ENCODE results near the gene CBFA2T2.
"Not testable (repeated sequence)": the region's sequence is repeated elsewhere in the genome, so short reads cannot be mapped to it uniquely, and the experiment has no call there.

CBFA2T2 gene

DNA sequence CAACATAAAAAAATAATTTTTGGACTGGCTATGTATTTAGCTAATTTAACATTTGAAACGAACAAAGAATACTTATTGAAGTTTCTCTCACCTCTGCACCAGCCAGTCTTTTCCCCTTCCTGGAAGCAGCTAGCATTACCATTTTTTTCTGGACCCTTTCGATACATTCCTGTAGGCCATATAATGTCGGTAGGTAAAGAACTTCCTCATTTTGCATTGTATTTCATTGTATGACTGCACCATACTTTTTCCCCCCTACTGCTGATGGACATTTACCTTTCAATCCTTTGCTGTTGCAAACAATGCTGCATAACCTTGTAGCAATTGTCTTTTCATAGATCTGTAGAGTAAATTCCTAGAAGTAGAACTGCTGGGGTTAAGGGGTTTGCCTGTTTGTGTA is 17.6 kb downstream of the CBFA2T2 start:
- DNase-seq (ENCODE audit: low spot score), result no peak
- H3K9me3 Mint-ChIP-seq, result peaks cover 8% of the 10 kb centered on the region
- no peaks in the 10 kb centered on the region for H3K27me3 Mint-ChIP-seq (ENCODE audit: low read depth)
- no peak overlapping the region for H3K27ac Mint-ChIP-seq
- H3K4me1 Mint-ChIP-seq (ENCODE audit: low read depth), result peaks cover 5% of the 10 kb centered on the region
- H3K36me3 Mint-ChIP-seq (ENCODE audit: low read depth), result peaks cover 16% of the 10 kb centered on the region
- H3K4me3 Mint-ChIP-seq, result no peak overlapping the region

DNA sequence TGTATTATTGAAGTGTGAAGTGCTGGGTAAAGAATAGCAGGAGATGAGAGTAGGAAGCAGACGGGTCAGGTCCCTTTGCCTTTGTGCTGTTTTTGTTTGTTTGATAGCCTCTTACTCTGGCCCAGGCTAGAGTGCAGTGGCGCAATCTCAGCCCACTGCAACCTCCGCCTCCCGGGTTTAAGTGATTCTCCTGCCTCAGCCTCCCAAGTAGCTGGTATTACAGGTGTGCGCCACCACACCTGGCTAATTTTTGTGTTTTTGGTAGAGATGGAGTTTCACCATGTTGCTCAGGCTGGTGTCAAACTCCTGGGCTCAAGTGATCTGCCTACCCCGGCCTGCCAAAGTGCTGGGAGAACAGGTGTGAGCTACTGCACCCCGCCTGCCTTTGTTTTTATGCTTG is 18.1 kb downstream of the CBFA2T2 start:
- H3K4me1 Mint-ChIP-seq (ENCODE audit: low read depth); H3K27me3 Mint-ChIP-seq (ENCODE audit: low read depth); DNase-seq (ENCODE audit: low spot score); H3K27ac Mint-ChIP-seq; H3K9me3 Mint-ChIP-seq; H3K4me3 Mint-ChIP-seq: not testable (repeated sequence)
- peaks cover 16% of the 10 kb centered on the region for H3K36me3 Mint-ChIP-seq (ENCODE audit: low read depth)

DNA sequence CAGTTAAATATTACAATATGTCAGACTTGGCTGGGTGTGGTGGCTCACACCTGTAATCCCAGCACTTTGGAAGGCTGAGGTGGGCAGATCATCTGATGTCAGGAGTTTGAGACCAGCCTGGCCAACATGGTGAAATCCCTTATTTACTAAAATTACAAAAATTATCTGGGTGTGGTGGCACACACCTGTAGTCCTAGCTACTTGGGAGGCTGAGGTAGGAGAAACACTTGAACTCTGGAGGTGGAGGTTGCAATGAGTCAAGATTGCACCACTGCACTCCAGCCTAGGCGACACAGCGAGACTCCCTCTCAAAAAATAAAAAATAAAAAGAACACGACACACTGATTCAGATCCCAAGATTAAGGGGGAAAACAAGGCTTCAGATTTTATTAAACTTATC is 19.2 kb downstream of the CBFA2T2 start:
- peaks cover 16% of the 10 kb centered on the region for H3K36me3 Mint-ChIP-seq (ENCODE audit: low read depth)
- H3K4me3 Mint-ChIP-seq; H3K27me3 Mint-ChIP-seq (ENCODE audit: low read depth); H3K9me3 Mint-ChIP-seq; H3K4me1 Mint-ChIP-seq (ENCODE audit: low read depth); H3K27ac Mint-ChIP-seq; DNase-seq (ENCODE audit: low spot score): not testable (repeated sequence)

DNA sequence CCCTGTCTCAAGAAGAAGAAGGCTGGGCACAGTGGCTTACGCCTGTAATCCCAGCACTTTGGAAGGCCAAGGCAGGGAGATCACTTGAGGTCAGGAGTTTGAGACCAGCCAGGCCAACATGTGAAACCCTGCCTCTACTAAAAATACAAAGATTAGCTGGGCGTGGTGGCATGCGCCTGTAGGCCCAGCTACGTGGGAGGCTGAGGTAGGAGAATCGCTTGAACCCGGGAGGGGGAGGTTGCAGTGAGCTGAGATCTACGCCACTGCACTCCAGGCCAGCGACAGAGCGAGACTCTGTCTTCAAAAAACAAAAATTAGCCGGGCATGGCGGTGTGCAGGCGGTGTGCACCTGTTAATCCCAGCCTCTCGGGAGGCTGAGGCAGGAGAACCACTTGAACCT is 22.0 kb downstream of the CBFA2T2 start:
- H3K27me3 Mint-ChIP-seq (ENCODE audit: low read depth); H3K27ac Mint-ChIP-seq; H3K9me3 Mint-ChIP-seq; H3K4me1 Mint-ChIP-seq (ENCODE audit: low read depth); H3K4me3 Mint-ChIP-seq; DNase-seq (ENCODE audit: low spot score): not testable (repeated sequence)
- H3K36me3 Mint-ChIP-seq (ENCODE audit: low read depth), result peaks cover 13% of the 10 kb centered on the region

DNA sequence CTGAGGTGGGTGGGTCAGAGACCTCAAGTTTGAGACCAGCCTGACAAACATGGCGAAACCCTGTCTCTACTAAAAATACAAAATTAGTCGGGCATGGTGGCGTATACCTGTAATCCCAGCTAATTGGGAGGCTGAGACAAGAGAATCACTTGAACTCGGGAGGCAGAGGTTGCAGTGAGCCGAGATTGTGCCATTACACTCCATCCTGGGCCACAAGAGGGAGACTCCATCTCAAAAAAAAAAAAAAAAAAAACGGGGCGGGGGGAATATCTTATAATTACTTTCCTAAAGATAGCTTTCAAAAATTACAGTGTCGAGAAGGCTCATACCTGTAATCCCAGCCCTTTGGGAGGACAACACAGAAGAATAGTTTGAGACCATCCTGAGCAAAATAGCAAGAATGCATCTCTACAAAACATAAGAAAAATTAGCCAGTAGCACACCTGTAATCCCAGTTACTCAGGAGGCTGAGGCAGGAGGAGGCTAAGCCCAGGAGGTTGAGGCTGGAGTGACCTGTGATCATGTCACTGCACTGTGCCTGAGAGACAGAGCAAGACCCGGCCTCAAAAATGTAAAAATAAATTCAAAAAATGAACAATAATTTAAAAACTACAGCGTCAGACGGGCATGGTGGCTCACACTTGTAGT is 25.8 kb downstream of the CBFA2T2 start:
- no peaks in the 10 kb centered on the region for H3K27me3 Mint-ChIP-seq (ENCODE audit: low read depth)
- peaks cover 7% of the 10 kb centered on the region for H3K4me1 Mint-ChIP-seq (ENCODE audit: low read depth)
- no peak for DNase-seq (ENCODE audit: low spot score)
- peaks cover under 1% of the 10 kb centered on the region for H3K36me3 Mint-ChIP-seq (ENCODE audit: low read depth)
- no peak overlapping the region for H3K4me3 Mint-ChIP-seq
- H3K9me3 Mint-ChIP-seq, result no peaks in the 10 kb centered on the region
- H3K27ac Mint-ChIP-seq, result no peak overlapping the region

DNA sequence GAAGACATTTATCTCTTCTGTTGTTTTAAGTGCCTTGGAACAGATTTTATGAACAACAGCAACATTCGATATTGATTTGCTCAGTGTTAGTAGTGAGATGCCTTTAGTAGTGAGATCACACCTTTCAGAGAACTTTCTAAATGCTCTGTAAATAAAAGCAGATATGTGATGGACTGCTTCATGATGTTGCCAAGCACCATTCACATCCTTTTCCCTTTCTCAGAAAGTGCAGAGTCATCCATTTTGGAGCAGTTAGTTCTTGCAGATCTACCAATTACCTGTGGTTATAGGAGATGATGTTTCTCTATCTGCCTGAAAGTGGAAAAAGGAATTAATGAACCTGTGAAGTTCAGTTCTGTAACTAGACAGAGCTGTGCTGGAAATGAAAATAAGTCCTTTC is 27.0 kb downstream of the CBFA2T2 start:
- H3K4me3 Mint-ChIP-seq, result no peak overlapping the region
- peaks cover 8% of the 10 kb centered on the region for H3K4me1 Mint-ChIP-seq (ENCODE audit: low read depth)
- no peaks in the 10 kb centered on the region for H3K9me3 Mint-ChIP-seq
- no peaks in the 10 kb centered on the region for H3K36me3 Mint-ChIP-seq (ENCODE audit: low read depth)
- DNase-seq (ENCODE audit: low spot score), result no peak
- peak overlapping the region; percentile 20 for H3K27ac Mint-ChIP-seq
- no peaks in the 10 kb centered on the region for H3K27me3 Mint-ChIP-seq (ENCODE audit: low read depth)

DNA sequence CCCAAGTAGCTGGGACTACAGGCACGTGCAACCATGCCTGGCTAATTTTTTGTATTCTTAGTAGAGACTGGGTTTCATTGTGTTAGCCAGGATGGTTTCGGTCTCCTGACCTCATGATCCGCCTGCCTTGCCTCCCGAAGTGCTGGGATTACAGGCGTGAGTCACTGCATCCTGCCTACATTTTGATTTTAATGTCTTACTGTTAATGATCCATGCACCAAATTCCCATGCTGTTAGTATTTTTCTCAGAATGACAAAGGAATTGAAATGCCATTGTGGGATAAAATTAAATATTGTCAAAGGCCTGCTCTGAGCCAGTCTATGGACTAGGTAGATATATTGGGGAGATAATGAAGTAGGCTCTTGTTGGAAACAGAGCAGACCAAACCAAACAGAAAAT is 28.2 kb downstream of the CBFA2T2 start:
- Mint-ChIP-seq H3K36me3 (ENCODE audit: low read depth) (no peaks in the 10 kb centered on the region), H3K4me1 (ENCODE audit: low read depth) (peaks cover 8% of the 10 kb centered on the region), H3K27ac (no peak overlapping the region), H3K27me3 (ENCODE audit: low read depth) (no peaks in the 10 kb centered on the region), H3K9me3 (no peaks in the 10 kb centered on the region), H3K4me3 (no peak overlapping the region)
- no peak for DNase-seq (ENCODE audit: low spot score)

DNA sequence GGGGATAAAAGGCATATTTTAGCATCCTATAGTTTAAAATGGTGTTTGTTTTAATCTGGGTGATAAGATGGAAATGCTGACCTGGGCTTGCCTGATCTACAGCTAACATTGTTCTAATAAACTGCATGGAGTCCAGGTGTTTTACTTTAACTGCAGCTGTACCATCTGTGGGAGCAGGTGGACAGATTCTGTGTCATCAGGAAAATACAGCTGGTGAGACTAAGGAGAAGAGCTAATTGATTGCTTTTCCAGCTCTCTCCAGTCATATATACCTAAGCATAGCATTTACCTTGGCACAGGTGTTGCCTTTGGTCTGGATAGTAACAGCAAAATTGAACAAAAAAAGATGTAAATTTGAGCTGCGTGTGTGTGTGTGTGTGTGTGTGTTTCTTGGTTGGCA is 31.6 kb downstream of the CBFA2T2 start:
- no peak for DNase-seq (ENCODE audit: low spot score)
- Mint-ChIP-seq H3K27me3 (ENCODE audit: low read depth) (no peaks in the 10 kb centered on the region), H3K9me3 (no peaks in the 10 kb centered on the region), H3K4me1 (ENCODE audit: low read depth) (peaks cover 8% of the 10 kb centered on the region), H3K27ac (no peak overlapping the region), H3K4me3 (no peak overlapping the region), H3K36me3 (ENCODE audit: low read depth) (no peaks in the 10 kb centered on the region)

DNA sequence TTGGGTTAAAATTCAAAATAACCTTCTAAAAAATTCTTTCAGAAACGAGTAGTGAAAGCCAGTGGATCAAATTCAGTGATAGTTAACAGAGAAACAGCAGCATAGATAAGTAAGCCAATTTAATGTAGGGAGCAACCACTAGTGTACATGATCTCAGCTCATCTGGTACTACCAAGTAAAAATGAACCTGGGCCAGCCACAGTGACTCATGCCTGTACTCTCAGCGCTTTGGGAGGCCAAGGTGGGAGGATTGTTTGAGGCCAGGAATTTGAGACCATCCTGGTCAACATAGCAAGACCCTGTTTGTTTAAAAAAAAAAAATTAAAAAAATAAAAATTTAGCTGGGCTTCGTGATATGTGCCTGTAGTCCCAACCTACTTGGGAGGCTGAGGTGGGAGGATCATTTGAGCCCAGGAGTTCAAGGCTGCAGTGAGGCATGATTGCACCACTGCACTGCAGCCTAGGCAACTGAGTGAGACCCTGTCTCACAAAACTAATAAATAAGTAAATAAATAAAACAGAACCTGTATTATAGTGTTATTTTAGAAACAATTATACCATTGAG is 32.4 kb downstream of the CBFA2T2 start:
- no peak overlapping the region for H3K27ac Mint-ChIP-seq
- no peak for DNase-seq (ENCODE audit: low spot score)

DNA sequence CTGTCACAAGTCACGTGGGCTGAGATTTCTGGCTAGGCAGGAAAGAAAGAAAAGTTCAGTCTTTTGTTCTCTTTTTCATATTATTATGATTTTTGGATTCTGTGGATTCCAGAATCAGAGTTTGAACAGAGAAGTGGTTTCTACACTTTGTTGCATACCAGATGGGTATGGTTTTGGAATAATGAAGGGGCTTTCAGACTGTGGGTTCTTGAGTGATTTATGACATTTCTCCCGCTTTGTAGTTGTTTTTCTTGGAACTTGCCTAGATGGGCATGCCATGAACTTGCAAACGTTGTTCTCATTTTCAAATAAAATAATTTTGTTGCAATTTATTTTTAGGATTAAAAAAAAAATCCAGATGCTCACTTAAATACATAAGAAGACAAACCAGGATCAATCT is 34.4 kb downstream of the CBFA2T2 start:
- Mint-ChIP-seq H3K36me3 (ENCODE audit: low read depth) (peaks cover 4% of the 10 kb centered on the region), H3K9me3 (no peaks in the 10 kb centered on the region), H3K27me3 (ENCODE audit: low read depth) (no peaks in the 10 kb centered on the region), H3K4me1 (ENCODE audit: low read depth) (peaks cover 3% of the 10 kb centered on the region), H3K4me3 (no peak overlapping the region), H3K27ac (no peak overlapping the region)
- no peak for DNase-seq (ENCODE audit: low spot score)

More for the DNA sequence above, 32.4 kb downstream of the CBFA2T2 start:
- Mint-ChIP-seq H3K4me3 (no peak overlapping the region), H3K27me3 (ENCODE audit: low read depth) (no peaks in the 10 kb centered on the region), H3K36me3 (ENCODE audit: low read depth) (no peaks in the 10 kb centered on the region), H3K9me3 (no peaks in the 10 kb centered on the region), H3K4me1 (ENCODE audit: low read depth) (peaks cover 3% of the 10 kb centered on the region)

DNA sequence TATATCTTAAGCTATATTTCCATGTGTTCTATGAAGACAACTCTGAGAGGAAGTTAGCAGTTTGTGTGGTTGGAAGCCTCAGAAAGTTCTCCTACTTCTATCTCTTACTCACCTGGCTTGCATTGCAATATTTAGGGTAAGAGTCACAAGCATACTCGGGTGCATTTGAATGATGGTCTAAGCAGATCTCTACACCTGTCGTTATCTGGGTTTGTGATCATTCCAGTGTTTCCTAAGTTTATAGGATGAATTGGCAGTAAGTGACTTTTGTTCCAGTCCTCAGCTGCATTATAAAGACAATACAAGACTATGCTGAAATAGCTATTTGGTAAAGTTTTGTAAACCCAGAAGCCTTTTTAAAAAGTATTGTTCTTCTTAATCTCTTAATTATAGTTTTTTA is 36.9 kb downstream of the CBFA2T2 start:
- no peak overlapping the region for H3K27ac Mint-ChIP-seq
- no peak overlapping the region for H3K4me3 Mint-ChIP-seq
- H3K4me1 Mint-ChIP-seq (ENCODE audit: low read depth), result peaks cover 7% of the 10 kb centered on the region
- no peaks in the 10 kb centered on the region for H3K27me3 Mint-ChIP-seq (ENCODE audit: low read depth)
- no peak for DNase-seq (ENCODE audit: low spot score)
- no peaks in the 10 kb centered on the region for H3K9me3 Mint-ChIP-seq
- H3K36me3 Mint-ChIP-seq (ENCODE audit: low read depth), result peaks cover 4% of the 10 kb centered on the region

DNA sequence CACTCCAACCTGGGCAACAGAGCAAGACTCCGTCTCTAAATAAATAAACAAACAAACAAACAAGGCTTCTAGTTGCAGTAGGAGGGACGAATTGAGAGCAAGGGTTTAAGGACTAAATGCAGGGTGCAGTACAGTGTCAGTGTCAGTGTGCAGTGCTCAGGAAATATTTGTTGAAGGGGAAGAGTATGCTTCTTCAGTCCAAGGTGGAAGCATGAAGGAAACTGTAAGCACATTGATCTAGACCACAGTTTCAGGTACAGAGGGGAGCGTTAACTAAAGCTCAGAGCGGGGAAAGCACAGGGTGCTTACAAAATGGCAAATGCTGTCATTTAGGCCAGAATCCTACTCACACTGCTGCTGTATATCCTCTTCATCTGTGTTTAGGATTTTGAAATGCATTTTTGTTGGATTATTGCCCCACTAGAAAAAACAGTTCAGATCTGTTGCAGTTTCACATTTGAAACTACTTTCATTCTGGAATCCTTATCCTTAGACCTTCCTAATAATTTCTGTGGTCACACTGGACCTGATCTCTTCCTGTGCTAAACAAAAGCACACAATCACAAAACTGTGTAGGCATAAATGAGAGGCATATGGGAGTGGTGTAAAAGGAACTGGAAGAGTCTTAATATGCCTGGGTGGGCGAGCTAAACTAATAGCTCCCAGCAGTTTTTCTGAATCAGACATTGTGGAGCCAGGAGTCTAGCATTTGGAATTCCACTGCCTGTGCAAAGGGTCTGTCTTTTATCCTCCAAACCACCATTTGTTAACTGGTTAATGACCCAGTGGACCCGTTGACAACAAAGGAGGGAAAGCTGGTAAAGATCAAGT is 41.4 kb downstream of the CBFA2T2 start:
- DNase-seq (ENCODE audit: low spot score), result no peak
- peaks cover 4% of the 10 kb centered on the region for H3K36me3 Mint-ChIP-seq (ENCODE audit: low read depth)
- peaks cover 10% of the 10 kb centered on the region for H3K4me1 Mint-ChIP-seq (ENCODE audit: low read depth)
- H3K27ac Mint-ChIP-seq, result peak overlapping the region; percentile 24
- no peak overlapping the region for H3K4me3 Mint-ChIP-seq
- H3K9me3 Mint-ChIP-seq, result no peaks in the 10 kb centered on the region
- H3K27me3 Mint-ChIP-seq (ENCODE audit: low read depth), result no peaks in the 10 kb centered on the region

DNA sequence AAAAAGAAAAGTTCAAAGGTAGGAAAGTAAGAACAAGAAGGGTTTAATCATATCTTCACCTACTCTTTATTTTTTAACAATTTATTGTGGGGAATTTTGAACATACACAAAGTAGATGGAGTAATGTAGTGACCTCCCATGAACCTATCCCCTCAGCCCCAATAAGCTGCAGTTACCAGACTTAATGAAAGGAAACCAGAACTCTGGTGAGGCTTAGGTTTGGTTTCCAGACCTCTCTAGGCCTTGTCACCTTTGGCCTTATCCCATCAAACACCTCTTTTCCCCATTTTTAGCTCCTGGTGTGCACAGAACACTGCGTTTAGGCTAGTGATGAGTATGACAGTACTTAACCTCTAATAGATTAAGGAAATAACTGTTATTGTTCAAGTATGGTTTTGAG is 42.0 kb downstream of the CBFA2T2 start:
- no peak for DNase-seq (ENCODE audit: low spot score)
- Mint-ChIP-seq H3K27ac (no peak overlapping the region), H3K4me1 (ENCODE audit: low read depth) (peaks cover 8% of the 10 kb centered on the region), H3K27me3 (ENCODE audit: low read depth) (no peaks in the 10 kb centered on the region), H3K9me3 (no peaks in the 10 kb centered on the region), H3K4me3 (no peak overlapping the region), H3K36me3 (ENCODE audit: low read depth) (peaks cover 4% of the 10 kb centered on the region)

DNA sequence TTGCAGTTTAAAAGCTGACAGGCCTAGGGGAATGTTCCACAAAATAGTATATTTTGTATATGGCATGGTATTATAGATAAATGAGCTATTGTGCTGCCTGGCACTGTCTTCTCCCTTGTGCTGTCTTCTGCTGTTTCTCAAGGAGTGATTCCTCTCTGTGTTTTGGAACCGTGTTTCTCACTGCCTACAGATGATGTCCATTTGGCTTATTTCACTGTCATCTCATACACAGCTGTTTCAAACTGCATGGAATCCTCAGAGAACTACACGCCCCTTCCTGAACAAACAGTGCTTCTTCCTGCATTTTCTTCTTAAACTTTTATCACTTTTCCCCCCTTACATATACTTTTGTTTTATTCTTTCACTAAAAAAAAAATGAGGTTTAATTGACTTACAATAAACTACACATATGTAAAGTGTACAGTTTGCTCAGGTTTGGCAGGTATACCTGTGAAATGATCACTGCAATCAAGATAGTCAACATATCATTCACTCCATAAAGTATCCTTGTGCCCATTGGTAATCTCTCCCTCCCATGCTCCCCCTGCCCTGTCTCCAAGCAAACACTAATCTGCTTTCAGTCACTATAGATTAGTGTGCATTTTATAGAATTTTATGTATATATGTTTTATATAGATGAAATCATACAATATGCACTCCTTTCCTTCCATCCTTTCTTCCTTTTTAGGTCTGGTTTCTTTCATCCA is 43.0 kb downstream of the CBFA2T2 start:
- no peak overlapping the region for H3K27ac Mint-ChIP-seq

More for the DNA sequence above, 43.0 kb downstream of the CBFA2T2 start:
- Mint-ChIP-seq H3K4me1 (ENCODE audit: low read depth) (peaks cover 8% of the 10 kb centered on the region), H3K36me3 (ENCODE audit: low read depth) (peaks cover 7% of the 10 kb centered on the region), H3K9me3 (peaks cover 4% of the 10 kb centered on the region), H3K4me3 (no peak overlapping the region), H3K27me3 (ENCODE audit: low read depth) (no peaks in the 10 kb centered on the region)
- DNase-seq (ENCODE audit: low spot score), result no peak

All from T-helper 2 cell treated with Interferon-gamma antibody and Interleukin-4, amounts not matched to agents 5 μg/mL and 100 μg/mL, for 36 hours (primary cell).